ENCODE results near the gene PITPNM3.

Gene PITPNM3

GRCh38 chr17:6506679-6507231 lies 49.6 kb downstream of the PITPNM3 start:
- DNase-seq (ENCODE audit: extremely low read depth, low read depth): no peak
- TF ChIP-seq CTCF (IDR thresholded peaks at IDR 0.05; ENCODE audit: low read depth, low read length, missing control alignments): no peak
- H3K4me3 ChIP-seq (replicated peaks; ENCODE audit: low read depth, low read length): no peak overlapping the region

GRCh38 chr17:6505425-6506142 lies 50.8 kb downstream of the PITPNM3 start:
- H3K4me3 ChIP-seq (replicated peaks; ENCODE audit: low read depth, low read length): no peak overlapping the region
- DNase-seq (ENCODE audit: extremely low read depth, low read depth): no peak
- TF ChIP-seq CTCF (IDR thresholded peaks at IDR 0.05; ENCODE audit: low read depth, low read length, missing control alignments): no peak

- no peak overlapping the region for H3K4me3 ChIP-seq (replicated peaks; ENCODE audit: low read depth, low read length)
- no peak for TF ChIP-seq CTCF (IDR thresholded peaks at IDR 0.05; ENCODE audit: low read depth, low read length, missing control alignments)
- DNase-seq (ENCODE audit: extremely low read depth, low read depth): no peak
Observed at GRCh38 chr17:6503641-6504195, 52.6 kb downstream of the PITPNM3 start.

DNA sequence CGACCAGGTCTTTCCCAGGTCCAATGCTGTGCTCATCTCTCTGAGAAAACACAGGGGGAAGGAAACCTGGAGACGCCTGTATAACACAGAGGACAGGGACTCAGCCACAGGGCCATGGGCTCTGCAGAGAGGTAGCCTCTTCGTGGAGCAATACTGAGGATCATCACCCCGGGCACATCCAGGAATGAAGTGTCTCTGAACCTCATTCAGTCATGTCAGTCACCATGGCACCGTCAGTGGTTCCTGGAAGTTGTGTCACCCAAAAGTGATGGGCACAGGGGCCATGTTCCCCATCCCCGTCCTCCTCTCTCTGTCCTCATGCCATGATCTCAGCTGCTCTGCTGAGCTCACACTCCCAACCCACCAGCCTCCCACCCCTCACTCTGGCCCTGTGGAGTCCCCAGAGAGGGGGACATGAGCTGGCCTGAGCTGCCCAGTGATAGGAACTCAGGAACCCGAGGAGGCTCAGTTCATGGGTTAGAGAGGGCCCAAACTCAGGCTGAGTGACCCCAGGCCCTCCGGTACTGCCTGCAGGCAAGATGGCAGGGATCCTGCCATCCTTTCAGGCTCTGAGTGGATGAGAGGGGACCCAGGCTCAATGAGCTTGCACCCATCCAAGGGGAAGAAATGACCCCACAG lies 53.4 kb downstream of the PITPNM3 start:
- TF ChIP-seq CTCF (IDR thresholded peaks at IDR 0.05; ENCODE audit: low read depth, low read length, missing control alignments): no peak
- no peak for DNase-seq (ENCODE audit: extremely low read depth, low read depth)
- no peak overlapping the region for H3K4me3 ChIP-seq (replicated peaks; ENCODE audit: low read depth, low read length)

DNA sequence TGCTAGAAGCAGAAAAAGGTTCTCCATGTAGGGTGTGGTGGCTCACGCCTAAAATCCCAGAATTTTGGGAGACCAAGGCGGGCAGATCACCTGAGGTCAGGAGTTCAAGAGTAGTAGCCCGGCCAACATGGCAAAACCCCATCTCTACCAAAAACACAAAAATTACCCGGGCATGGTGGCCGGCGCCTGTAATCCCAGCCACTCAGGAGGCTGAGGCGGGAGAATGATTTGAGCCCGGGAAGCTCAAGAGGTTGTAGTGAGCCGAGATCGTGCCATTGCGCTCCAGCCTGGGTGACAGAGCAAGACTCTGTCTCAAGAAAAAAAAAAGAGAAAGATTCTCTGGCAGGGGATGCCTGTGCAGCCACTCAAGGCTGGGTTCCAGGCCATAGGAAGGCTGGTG lies 54.2 kb downstream of the PITPNM3 start:
- H3K4me3 ChIP-seq (replicated peaks; ENCODE audit: low read depth, low read length): no peak overlapping the region
- TF ChIP-seq CTCF (IDR thresholded peaks at IDR 0.05; ENCODE audit: low read depth, low read length, missing control alignments): no peak
- DNase-seq (ENCODE audit: extremely low read depth, low read depth): no peak

- no peak overlapping the region for H3K4me3 ChIP-seq (replicated peaks; ENCODE audit: low read depth, low read length)
- no peak for TF ChIP-seq CTCF (IDR thresholded peaks at IDR 0.05; ENCODE audit: low read depth, low read length, missing control alignments)
- no peak for DNase-seq (ENCODE audit: extremely low read depth, low read depth)
Observed at GRCh38 chr17:6501359-6501758, 55.0 kb downstream of the PITPNM3 start.
